Esophagus (tissue), 2 donors: ENCODE results near the gene CLEC4G. TPM values are rescaled to one million over a fixed set of nuclear protein-coding genes. Genes with fewer than 3 reads are reported as not detected.

ENCODE experiments used
- H3K27ac ChIP-seq, 2 donors: one replicate each; pipeline ENCODE4 v1.5.1; 2013; ENCODE audit warnings: low read depth in 2 of 2, mild to moderate bottlenecking in 2 of 2, inconsistent platforms in 1 of 2, low read length in 1 of 2, moderate library complexity in 1 of 2
- H3K27me3 ChIP-seq, 2 donors: one replicate each; pipeline ENCODE4 v1.6.1; 2013; ENCODE audit warnings: low read length in 2 of 2, control low read depth in 1 of 2, mild to moderate bottlenecking in 1 of 2; ENCODE audit not compliant: insufficient read depth in 2 of 2, control insufficient read depth in 1 of 2
- H3K36me3 ChIP-seq, 2 donors: one replicate each; pipeline ENCODE4 v1.6.1; 2013; ENCODE audit warnings: low read length in 1 of 2; ENCODE audit not compliant: control insufficient read depth in 2 of 2, insufficient read depth in 2 of 2
- H3K4me1 ChIP-seq, 2 donors: one replicate each; pipeline ENCODE4 v1.6.1; 2013; ENCODE audit warnings: low read length in 1 of 2; ENCODE audit not compliant: control insufficient read depth in 2 of 2, insufficient read depth in 2 of 2
- H3K4me3 ChIP-seq, 2 donors: one replicate each; pipeline ENCODE4 v1.5.1; 2013; ENCODE audit warnings: low read length in 2 of 2, mild to moderate bottlenecking in 2 of 2, low read depth in 1 of 2, moderate library complexity in 1 of 2
- H3K9me3 ChIP-seq, 2 donors: one replicate each; pipeline ENCODE4 v1.6.1; 2013; ENCODE audit warnings: mild to moderate bottlenecking in 2 of 2, low read depth in 1 of 2, low read length in 1 of 2, moderate library complexity in 1 of 2; ENCODE audit not compliant: control insufficient read depth in 2 of 2, insufficient read depth in 1 of 2
- WGBS, 2 donors: extraction: QIAGEN DNeasy Blood & Tissue Kit; methylation state at CpG; one replicate each; pipeline ENCODE4 v1.1.7; 2013; 5-methylcytosine and 5-hydroxymethylcytosine counted together
- polyA plus RNA-seq, 2 donors: library from polyadenylated mRNA; stranded (reverse); fragments of 200-250 nt; gene quantifications; one replicate each; pipeline ENCODE4 v1.2.3, GENCODE V29; 2013
- donor health status: healthy with polysubstance abuse.
- donor health status: Bipolar disorder and iron deficiency.

Gene CLEC4G
- polyA plus RNA-seq, 2 donors = 0.27 TPM; not detected in 1

DNA sequence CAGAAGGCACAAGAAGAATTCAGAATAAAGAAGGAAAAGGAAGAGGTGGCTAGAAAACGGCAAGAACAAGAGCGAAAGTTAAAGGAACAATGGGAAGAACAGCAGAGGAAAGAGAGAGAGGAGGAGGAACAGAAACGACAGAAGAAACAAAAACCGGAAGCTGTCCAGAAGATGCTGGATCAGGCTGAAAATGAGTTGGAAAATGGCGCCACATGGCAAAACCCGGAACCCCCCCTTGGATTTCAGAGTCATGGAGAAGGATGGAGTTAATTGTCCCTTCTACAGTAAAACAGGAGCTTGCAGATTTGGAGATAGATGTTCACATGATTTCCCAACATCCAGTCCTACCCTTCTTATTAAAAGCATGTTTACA lies 8.8 kb upstream of the CLEC4G start:
- 78 to 80% methylated on average over 6 of the region's 6 CpGs for WGBS, 2 donors
- H3K4me1 ChIP-seq = no peaks in the 10 kb centered on the region
- no peak overlapping the region for H3K4me3 ChIP-seq
- no peaks in the 10 kb centered on the region for H3K27me3 ChIP-seq
- H3K27ac ChIP-seq = no peak overlapping the region
- peaks cover 0 to 2% of the 10 kb centered on the region in 2 donors for H3K9me3 ChIP-seq
- no peaks in the 10 kb centered on the region for H3K36me3 ChIP-seq

DNA sequence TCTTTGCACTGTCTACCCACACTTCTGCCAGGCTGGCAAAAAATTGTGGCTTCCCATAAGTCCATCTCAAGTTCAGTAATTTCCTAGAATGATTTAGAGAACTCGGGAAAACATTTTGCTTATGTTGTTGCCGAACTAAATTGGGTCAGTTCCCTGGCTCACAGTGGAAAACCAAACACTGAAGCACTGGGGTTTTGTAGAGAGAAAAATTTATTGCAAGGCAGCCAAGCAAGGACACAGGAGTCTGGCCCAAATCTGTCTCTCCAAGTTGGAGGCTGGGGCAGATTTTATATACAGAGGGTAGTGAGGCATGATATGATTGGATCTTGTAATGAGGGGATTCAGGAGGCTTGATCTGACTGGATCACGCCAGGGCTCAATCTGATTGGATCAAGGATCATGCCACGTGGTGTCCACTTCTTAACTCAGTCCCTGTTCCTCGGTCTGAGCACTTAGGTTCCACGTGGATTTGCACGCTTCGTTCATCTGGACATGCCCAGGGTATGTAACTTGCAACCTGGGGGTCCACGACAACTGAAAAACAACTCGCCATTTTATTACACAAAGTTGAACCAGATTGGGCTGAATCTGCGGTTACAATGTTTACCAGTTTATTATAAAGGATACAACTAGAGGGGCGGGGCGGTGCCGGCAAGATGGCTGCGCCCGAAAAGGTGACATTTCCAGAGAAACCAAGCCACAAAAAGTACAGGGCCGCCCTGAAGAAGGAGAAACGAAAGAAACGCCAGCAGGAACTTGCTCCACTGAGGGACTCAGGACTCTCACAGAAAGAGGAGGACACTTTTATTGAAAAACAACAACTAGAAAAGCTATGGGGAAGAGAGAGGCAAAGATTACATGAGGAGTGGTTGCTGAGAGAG lies 8.1 kb upstream of the CLEC4G start:
- Histone ChIP-seq H3K27me3 (no peaks in the 10 kb centered on the region), H3K4me1 (no peaks in the 10 kb centered on the region), H3K27ac (no peak overlapping the region), H3K9me3 (peaks cover 0 to 2% of the 10 kb centered on the region in 2 donors), H3K4me3 (no peak overlapping the region), H3K36me3 (no peaks in the 10 kb centered on the region)
- 76 to 78% methylated on average over 19 of the region's 19 CpGs for WGBS, 2 donors

DNA sequence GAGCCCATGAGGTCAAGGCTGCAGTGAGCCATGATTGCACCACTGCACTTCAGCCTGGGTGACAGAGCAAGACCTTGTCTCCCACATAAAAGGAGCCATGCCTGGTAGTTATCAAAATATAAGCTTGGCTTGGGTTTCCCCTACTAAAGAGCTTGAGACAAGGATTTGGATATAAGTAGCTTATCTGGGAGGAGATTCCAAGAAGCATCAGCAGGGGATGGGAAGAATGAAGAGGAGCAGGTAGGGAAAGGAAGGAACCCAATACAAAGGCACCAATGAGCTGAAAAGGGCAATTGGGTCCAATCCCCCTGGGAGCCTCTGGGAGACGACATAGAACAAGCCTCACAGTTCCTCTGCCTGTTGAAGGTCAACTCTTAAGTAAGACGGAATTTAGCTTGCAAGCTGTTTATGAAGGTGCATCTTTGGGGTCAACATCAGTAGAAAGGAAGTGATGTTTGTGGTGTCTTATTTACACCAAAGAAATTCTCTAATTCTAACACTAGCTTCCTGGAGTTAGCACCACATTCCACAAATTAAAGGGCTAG lies 7.4 kb upstream of the CLEC4G start:
- Histone ChIP-seq H3K36me3 (no peaks in the 10 kb centered on the region), H3K9me3 (peaks cover 0 to 2% of the 10 kb centered on the region in 2 donors), H3K4me3 (no peak overlapping the region), H3K4me1 (no peaks in the 10 kb centered on the region), H3K27ac (no peak overlapping the region), H3K27me3 (no peaks in the 10 kb centered on the region)
- 37 to 46% methylated on average over 2 of the region's 2 CpGs for WGBS, 2 donors

DNA sequence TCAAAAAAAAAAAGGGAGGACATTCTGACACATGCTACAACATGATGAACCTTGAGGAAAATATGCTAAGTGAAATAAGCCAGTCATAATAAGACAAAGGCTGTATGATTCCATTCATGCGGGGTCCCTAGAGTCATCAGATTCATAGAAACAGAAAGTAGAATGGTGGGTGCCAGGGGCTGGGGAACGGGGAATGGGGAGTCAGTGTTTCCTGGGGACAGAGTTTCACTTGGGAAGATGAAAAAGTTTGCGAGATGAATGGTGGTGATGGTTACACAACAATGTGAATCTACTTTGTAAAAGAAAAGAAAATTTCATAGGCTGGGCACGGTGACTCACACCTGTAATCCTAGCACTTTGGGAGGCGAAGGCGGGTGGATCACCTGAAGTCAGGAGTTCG lies 6.1 kb upstream of the CLEC4G start:
- Histone ChIP-seq H3K27me3 (no peaks in the 10 kb centered on the region), H3K9me3 (no peaks in the 10 kb centered on the region), H3K4me1 (no peaks in the 10 kb centered on the region), H3K4me3 (no peak overlapping the region), H3K27ac (no peak overlapping the region), H3K36me3 (no peaks in the 10 kb centered on the region)
- WGBS, 2 donors = 65 to 71% methylated on average over 7 of the region's 7 CpGs

DNA sequence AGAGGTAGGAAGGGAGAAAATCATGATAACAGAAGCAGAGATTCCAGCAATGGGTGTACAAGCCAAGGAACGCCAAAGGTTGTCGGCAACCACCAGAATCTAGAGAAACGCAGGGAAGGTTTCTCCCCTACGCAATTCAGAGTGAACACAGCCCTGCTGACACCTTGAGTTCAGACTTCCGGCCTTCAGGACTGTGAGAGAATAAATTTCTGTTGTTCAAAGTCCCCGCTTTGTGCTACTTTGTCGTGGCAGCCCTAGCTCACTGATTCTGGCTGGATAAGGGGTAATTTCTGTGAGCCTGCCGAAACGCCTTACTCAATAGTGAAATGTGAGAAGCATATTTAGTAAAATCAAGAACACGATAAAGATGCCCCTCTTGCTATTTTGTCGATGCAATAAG lies 5.3 kb upstream of the CLEC4G start:
- Histone ChIP-seq H3K27ac (no peak overlapping the region), H3K4me3 (no peak overlapping the region), H3K36me3 (no peaks in the 10 kb centered on the region), H3K9me3 (no peaks in the 10 kb centered on the region), H3K27me3 (no peaks in the 10 kb centered on the region), H3K4me1 (no peaks in the 10 kb centered on the region)
- 82 to 86% methylated on average over 11 of the region's 11 CpGs for WGBS, 2 donors

DNA sequence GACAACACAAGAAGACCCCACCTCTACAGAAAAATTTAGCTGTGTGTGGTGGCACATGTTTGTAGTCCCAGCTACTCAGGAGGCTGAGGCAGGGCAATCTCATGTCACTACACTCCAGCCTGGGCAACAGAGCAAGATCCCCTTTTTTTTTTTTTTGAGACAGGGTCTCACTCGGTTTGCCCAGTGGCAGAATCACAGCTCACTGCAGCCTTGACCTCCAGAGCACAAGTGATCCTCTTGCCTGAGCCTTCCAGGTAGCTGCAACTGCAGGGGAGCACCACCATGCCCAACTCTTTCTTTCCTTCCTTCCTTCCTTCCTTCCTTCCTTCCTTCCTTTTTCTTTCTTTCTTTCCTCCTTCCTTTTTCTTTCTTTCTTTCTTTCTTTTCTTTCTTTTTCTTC lies 4.2 kb upstream of the CLEC4G start:
- Histone ChIP-seq H3K36me3 (no peaks in the 10 kb centered on the region), H3K27ac (no peak overlapping the region), H3K4me3 (no peak overlapping the region), H3K27me3 (no peaks in the 10 kb centered on the region), H3K4me1 (no peaks in the 10 kb centered on the region), H3K9me3 (no peaks in the 10 kb centered on the region)
- WGBS, 2 donors = 56 to 70% methylated on average over 1 of the region's 1 CpG

GRCh38 chr19:7734220-7735203 lies 2.6 kb upstream of the CLEC4G start:
- Histone ChIP-seq H3K36me3 (no peaks in the 10 kb centered on the region), H3K9me3 (no peaks in the 10 kb centered on the region), H3K4me3 (no peak overlapping the region), H3K27ac (no peak overlapping the region), H3K27me3 (peaks cover 0 to 7% of the 10 kb centered on the region in 2 donors), H3K4me1 (peaks cover 0 to 5% of the 10 kb centered on the region in 2 donors)
- WGBS, 2 donors = 51 to 60% methylated on average over 12 of the region's 12 CpGs

DNA sequence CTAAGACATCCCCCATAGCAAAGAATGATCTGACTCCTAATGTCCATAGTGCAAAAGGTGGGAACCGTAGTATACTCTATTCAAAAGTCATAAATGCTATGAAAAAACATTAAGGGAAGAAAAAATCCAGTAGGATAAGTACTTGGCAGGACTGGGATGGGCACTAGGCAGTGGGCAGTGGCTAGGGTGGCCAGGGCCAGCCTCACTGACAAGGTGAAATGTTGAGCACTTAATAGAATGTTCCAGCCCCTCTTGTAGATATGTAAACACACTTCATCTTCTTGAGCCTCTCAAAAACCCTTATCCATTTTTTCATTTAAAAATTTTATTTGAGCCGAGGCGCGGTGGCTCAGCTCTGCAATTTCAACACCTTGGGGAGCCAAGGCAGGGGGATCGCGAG lies 1.5 kb upstream of the CLEC4G start:
- Histone ChIP-seq H3K4me3 (no peak overlapping the region), H3K4me1 (peaks cover 0 to 5% of the 10 kb centered on the region in 2 donors), H3K27ac (no peak overlapping the region), H3K27me3 (peaks cover 0 to 10% of the 10 kb centered on the region in 2 donors), H3K9me3 (no peaks in the 10 kb centered on the region), H3K36me3 (no peaks in the 10 kb centered on the region)
- WGBS, 2 donors = 76 to 83% methylated on average over 6 of the region's 6 CpGs

GRCh38 chr19:7731615-7732014 lies 295 bp downstream of the CLEC4G start:
- WGBS, 2 donors = 71% methylated on average over 5 of the region's 5 CpGs
- Histone ChIP-seq H3K27ac (no peak overlapping the region), H3K4me1 (peaks cover 0 to 5% of the 10 kb centered on the region in 2 donors), H3K27me3 (peaks cover 0 to 10% of the 10 kb centered on the region in 2 donors), H3K4me3 (no peak overlapping the region), H3K36me3 (no peaks in the 10 kb centered on the region), H3K9me3 (no peaks in the 10 kb centered on the region)
